Measurements from ENCODE around the gene C15orf61. TPM values are rescaled to one million over a fixed set of nuclear protein-coding genes. Genes with fewer than 3 reads are reported as not detected.
A peak's percentile ranks its signal among the peaks of the same experiment; 100 is the strongest.

Gene C15orf61
- total and polyA plus RNA-seq, 12 donors = 2.7 to 15.0 (median 10.9) TPM

DNA sequence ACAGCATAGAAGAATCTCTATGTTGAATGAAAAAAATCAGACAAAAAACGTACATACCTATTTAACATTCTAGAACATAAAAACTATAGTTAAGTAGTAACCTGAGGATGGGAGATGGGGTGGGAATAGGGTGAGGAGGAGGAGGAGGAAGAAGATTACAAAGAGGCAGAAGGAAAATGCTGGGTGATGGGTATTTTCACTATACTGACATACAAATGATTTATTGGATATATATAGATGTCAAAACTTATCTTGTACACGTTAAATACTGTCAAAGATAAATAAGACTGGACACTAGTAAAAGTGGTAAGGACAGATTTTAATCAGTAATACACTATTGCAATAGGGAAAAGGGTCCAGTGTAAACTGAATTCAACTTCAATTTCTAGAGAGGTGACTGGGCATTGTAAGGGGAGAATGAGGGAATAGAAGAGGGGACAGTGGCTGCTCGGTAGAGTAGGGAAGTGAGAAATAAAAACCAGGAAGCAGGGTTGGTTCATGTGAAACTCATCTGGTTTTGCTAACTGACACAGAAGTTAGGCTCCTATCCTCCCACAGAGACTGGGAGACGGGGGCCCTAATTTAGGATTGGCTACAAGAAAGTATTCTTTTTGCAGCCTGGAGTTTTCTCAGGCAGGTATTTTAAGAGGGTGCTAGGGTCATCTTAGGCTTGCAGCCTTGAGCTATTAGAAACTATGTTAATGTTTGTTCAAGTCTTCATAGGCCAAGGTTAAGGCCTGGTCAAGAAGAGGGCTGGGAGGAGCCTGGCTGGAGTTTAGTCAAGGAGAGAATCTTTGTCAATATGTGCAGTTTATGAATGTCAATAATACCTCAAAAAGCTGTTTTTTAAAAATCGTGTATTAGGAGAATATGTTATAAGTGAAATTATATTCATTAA lies 15.0 kb upstream of the C15orf61 start:
- Histone ChIP-seq H3K4me1 (peaks cover 0 to 17% (median 0%) of the 10 kb centered on the region in 9 donors), H3K27me3 (no peaks in the 10 kb centered on the region), H3K4me3 (no peak overlapping the region), H3K36me3 (peaks cover 0 to 26% (median 0%) of the 10 kb centered on the region in 9 donors), H3K9me3 (no peaks in the 10 kb centered on the region), H3K27ac (no peak overlapping the region)
- 81 to 83% methylated on average over 5 of the region's 5 CpGs for WGBS, 2 donors
- no peak for ATAC-seq
- DNase-seq = no peak
- intact Hi-C loops (cut with DNase I) = no loop called here
- TF ChIP-seq, protein P1, sequence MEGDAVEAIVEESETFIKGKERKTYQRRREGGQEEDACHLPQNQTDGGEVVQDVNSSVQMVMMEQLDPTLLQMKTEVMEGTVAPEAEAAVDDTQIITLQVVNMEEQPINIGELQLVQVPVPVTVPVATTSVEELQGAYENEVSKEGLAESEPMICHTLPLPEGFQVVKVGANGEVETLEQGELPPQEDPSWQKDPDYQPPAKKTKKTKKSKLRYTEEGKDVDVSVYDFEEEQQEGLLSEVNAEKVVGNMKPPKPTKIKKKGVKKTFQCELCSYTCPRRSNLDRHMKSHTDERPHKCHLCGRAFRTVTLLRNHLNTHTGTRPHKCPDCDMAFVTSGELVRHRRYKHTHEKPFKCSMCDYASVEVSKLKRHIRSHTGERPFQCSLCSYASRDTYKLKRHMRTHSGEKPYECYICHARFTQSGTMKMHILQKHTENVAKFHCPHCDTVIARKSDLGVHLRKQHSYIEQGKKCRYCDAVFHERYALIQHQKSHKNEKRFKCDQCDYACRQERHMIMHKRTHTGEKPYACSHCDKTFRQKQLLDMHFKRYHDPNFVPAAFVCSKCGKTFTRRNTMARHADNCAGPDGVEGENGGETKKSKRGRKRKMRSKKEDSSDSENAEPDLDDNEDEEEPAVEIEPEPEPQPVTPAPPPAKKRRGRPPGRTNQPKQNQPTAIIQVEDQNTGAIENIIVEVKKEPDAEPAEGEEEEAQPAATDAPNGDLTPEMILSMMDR (IDR thresholded peaks at IDR 0.05) = no peak

DNA sequence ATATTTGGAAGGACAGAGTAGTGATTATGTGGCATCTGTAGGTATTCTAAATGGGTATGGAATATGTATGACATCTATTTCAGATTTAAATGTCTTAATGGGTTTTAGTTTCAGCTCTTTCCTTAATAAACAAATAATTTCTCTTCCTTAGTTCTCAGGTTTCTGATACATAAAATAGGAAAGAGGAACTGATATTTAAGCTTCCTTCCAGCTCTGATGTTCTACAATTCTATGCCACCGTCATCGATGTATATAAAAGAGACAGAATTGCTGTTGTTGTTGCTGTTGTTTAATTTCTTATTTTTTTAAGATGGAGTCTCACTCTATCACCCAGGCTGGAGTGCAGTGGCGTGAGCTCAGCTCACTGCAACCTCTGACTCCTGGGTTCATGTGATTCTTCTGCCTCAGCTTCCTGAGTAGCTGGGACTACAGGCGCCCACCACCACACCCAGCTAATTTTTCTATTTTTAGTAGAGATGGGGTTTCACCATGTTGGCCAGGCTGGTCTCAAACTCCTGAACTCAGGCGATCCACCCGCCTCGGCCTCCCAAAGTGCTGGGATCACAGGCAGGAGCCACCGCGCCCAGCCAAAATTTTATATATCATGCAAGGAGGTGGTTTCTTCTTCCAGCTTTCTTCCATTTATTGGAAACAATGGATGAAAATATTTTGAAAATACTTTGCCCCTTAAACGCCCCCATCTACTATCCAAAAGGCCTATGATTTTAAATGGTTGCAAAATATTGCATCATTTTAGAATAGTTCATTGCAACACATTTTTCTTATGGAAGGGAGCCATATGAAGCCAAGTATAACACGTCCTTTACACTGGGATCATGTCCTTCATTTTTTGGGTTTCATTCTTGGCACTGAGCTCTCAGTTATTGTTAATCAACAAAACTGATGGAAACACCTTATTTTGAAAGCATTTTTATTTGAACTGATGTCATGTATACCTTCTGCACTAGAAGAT lies 13.9 kb upstream of the C15orf61 start:
- ATAC-seq (peak in 1 of 8 donors; percentile 29), DNase-seq (no peak)
- 93 to 94% methylated on average over 11 of the region's 11 CpGs for WGBS, 2 donors
- TF ChIP-seq, protein P1 (IDR thresholded peaks at IDR 0.05) = no peak
- no peak overlapping the region for H3K4me3 ChIP-seq
- H3K27me3 ChIP-seq = no peaks in the 10 kb centered on the region
- intact Hi-C loops (cut with DNase I) = no loop called here
- H3K4me1 ChIP-seq = peaks cover 0 to 17% (median 0%) of the 10 kb centered on the region in 9 donors
- H3K9me3 ChIP-seq = no peaks in the 10 kb centered on the region
- peaks cover 0 to 37% (median 4%) of the 10 kb centered on the region in 9 donors for H3K36me3 ChIP-seq
- H3K27ac ChIP-seq = no peak overlapping the region

DNA sequence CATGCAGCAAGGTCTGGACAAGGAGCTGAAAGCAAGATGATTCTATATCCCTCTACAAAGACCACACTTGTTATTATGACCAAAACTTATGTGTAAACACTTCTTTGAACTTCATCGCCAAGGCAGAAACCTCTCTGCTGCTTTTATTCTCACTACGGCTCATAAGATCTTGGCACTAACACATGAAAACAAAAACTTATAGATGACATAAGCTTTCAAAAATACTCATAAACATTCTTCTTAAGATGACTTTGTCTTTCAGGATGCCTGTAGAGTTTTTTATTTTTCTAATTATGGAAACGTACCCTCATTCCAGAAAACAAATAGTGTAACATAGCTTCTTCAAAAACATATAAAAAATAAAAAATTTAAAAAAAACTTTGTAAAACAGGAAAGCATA lies 12.5 kb upstream of the C15orf61 start:
- Histone ChIP-seq H3K36me3 (peaks cover 0 to 51% (median 17%) of the 10 kb centered on the region in 9 donors), H3K27ac (no peak overlapping the region), H3K4me1 (peaks cover 0 to 17% (median 0%) of the 10 kb centered on the region in 9 donors), H3K27me3 (no peaks in the 10 kb centered on the region), H3K4me3 (no peak overlapping the region), H3K9me3 (no peaks in the 10 kb centered on the region)
- DNase-seq (no peak), ATAC-seq (no peak)
- intact Hi-C loops (cut with DNase I) = no loop called here
- TF ChIP-seq, protein P1 (IDR thresholded peaks at IDR 0.05) = no peak
- 93 to 95% methylated on average over 3 of the region's 3 CpGs for WGBS, 2 donors

DNA sequence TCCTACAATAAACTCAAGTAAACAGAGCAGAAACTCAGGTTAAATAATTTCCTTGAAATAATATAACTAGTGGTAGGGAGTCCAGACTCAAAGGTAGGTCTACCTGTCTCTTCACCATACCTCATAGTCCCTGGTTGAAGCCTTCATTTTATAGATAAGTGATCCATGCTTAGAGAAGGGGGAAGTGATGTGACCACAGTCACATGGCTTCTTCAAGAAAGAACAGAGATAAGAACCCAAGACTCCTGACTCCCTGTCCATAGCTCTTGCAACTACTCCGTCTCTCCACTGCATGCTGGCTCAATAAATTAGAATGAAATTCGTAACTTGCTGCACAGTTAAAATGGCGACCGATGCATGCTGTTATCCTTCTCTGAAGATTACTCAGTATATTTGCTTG lies 11.0 kb upstream of the C15orf61 start:
- 94 to 98% methylated on average over 4 of the region's 4 CpGs for WGBS, 2 donors
- peaks cover 0 to 17% (median 0%) of the 10 kb centered on the region in 9 donors for H3K4me1 ChIP-seq
- ATAC-seq (no peak), DNase-seq (no peak)
- H3K4me3 ChIP-seq = no peak overlapping the region
- TF ChIP-seq, protein P1 (IDR thresholded peaks at IDR 0.05) = no peak
- H3K36me3 ChIP-seq = peaks cover 0 to 66% (median 19%) of the 10 kb centered on the region in 9 donors
- intact Hi-C loops (cut with DNase I) = loop anchor here in 1 of 10 donors (10.0 kb wide), 1 partner anchor 325 kb away; no protein-coding TSS in a partner anchor
- no peak overlapping the region for H3K27ac ChIP-seq
- H3K27me3 ChIP-seq = no peaks in the 10 kb centered on the region
- no peaks in the 10 kb centered on the region for H3K9me3 ChIP-seq

Measured in heart right ventricle (tissue), 16 donors.